Suprapubic skin (tissue), 3 donors: Measurements from ENCODE around the gene E2F8.

Source experiments
- POLR2A ChIP-seq, 2 donors: fragments of 450-650 bp; IDR thresholded peaks; one replicate each; pipeline ENCODE4 v1.6.1; 2017; ENCODE audit warnings: antibody characterized with exemption in 2 of 2, mild to moderate bottlenecking in 2 of 2, moderate library complexity in 2 of 2
- TF ChIP-seq, protein P1 (sequence below), 2 donors: fragments of 200-600 bp in 1 of 2; fragments of 450-650 bp in 1 of 2; sonication (generic) in 1 of 2; IDR thresholded peaks; one replicate each; pipeline ENCODE4 v1.5.1; 2016 to 2019; ENCODE audit warnings: antibody characterized with exemption in 2 of 2, mild to moderate bottlenecking in 1 of 2, moderate library complexity in 1 of 2

DNA sequence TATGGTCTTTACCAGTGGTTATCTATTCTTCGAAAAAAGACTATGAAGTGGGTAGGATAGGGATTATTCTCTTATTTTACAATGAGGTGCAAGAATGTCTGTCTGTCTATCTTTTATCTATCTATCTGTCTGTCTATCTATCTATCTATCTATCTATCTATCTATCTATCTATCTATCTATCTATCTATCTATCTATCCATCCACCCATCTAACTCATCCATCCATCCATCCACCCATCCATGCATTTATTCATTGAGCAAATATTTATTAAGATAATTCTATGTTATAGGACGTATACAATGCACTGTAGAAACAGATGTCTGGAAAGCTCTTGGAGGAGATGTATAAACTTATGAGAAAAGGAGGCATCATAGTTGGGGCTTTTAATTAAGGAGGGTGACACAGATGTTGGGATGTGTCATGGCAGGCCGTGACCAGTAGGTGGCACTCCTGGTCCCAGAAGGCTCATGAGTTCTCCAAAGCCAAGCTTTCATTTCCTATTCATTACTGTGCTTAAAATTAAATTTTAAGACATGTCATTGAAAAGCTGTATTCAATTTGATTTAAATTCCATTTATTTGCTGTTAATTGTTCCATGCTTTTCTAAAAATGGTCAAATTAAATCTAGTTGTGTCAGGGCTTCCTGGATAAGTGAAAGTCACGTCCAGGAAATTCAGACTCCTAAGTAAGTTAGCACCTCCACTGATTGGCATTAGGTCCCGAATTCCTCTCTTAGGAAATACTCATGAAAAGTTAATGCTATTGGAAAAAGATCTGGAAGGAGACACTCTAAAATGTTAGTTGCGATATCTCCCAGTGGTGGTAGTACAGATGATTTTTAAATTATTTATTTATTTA, 19.0 kb upstream of the E2F8 start:
- TF ChIP-seq, protein P1, sequence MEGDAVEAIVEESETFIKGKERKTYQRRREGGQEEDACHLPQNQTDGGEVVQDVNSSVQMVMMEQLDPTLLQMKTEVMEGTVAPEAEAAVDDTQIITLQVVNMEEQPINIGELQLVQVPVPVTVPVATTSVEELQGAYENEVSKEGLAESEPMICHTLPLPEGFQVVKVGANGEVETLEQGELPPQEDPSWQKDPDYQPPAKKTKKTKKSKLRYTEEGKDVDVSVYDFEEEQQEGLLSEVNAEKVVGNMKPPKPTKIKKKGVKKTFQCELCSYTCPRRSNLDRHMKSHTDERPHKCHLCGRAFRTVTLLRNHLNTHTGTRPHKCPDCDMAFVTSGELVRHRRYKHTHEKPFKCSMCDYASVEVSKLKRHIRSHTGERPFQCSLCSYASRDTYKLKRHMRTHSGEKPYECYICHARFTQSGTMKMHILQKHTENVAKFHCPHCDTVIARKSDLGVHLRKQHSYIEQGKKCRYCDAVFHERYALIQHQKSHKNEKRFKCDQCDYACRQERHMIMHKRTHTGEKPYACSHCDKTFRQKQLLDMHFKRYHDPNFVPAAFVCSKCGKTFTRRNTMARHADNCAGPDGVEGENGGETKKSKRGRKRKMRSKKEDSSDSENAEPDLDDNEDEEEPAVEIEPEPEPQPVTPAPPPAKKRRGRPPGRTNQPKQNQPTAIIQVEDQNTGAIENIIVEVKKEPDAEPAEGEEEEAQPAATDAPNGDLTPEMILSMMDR (IDR thresholded peaks at IDR 0.05), result peak; percentile 79 to 93
- no peak for TF ChIP-seq POLR2A (IDR thresholded peaks at IDR 0.05)
